Lower lobe of right lung (tissue), 2 donors: Measurements from ENCODE around the gene NPTX1. TPM values are rescaled to one million over a fixed set of nuclear protein-coding genes. Genes with fewer than 3 reads are reported as not detected.

Experiments
- ATAC-seq, 2 donors: fragments of 200-7000 bp; cut with Tn5 transposase; one replicate each; pipeline ENCODE4 v1.9.1; 2020 to 2022; ENCODE audit warnings: mild to moderate bottlenecking in 2 of 2, moderate library complexity in 2 of 2
- DNase-seq: peaks from one replicate; pipeline ENCODE4 v3.0.0-alpha.2; 2020
- H3K27ac ChIP-seq: fragments of 200-600 bp; one replicate; pipeline ENCODE4 v1.8.0; 2022
- H3K27me3 ChIP-seq: fragments of 200-600 bp; one replicate; pipeline ENCODE4 v1.8.0; 2022; ENCODE audit warnings: low read depth
- H3K36me3 ChIP-seq: fragments of 200-600 bp; one replicate; pipeline ENCODE4 v1.8.0; 2022; ENCODE audit warnings: mild to moderate bottlenecking
- H3K4me1 ChIP-seq: fragments of 200-600 bp; one replicate; pipeline ENCODE4 v1.8.0; 2022
- H3K4me3 ChIP-seq: fragments of 200-600 bp; one replicate; pipeline ENCODE4 v1.8.0; 2022; ENCODE audit warnings: mild to moderate bottlenecking
- H3K9me3 ChIP-seq: fragments of 200-600 bp; one replicate; pipeline ENCODE4 v1.8.0; 2022
- intact Hi-C: fragments of 100-400 bp; cut with DNase I; formaldehyde crosslinking; loops from one replicate; pipeline ENCODE4 v1.11.0; 2022
- total RNA-seq: library from RNA; stranded (reverse); fragmentation: NEBNext Ultra II Directional; extraction: Animal tissue kit (Norgen Biotek cat#: 25700); gene quantifications from one replicate; pipeline ENCODE4 v1.2.1, GENCODE V29; 2021
- TF ChIP-seq, protein P1 (sequence below): fragments of 200-600 bp; IDR thresholded peaks from one replicate; pipeline ENCODE4 v1.8.0; 2022; ENCODE audit warnings: antibody characterized with exemption, mild to moderate bottlenecking
- donor health status: DM: no; HTN: yes; CAD: no; lungs with severe emphysema.

NPTX1 gene
- total RNA-seq, 1 donor from 2014 or later = 2.1 TPM

DNA sequence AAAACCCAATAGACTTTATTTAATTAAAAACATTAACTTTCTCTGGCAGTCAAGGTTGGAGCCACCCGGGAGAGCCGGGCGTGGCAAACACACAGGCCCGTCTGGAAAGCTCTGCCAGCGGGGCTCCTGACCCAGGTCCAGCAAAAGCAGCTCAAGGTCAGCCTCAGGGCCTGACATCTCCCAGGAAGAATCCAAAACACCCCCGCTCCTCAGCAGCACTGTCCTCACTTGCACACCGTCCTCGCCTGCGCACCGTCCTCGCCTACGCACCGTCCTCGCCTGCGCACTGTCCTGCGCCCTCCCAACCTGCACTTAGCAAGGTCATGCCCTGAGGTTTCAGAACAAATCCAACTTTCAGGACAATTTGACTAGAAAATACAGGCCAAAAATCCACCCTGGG is 36.8 kb upstream of the NPTX1 start:
- DNase-seq (no peak), ATAC-seq (no peak)
- H3K27ac ChIP-seq = no peak overlapping the region
- intact Hi-C loops = no loop called here
- H3K4me1 ChIP-seq = no peaks in the 10 kb centered on the region
- H3K9me3 ChIP-seq = no peaks in the 10 kb centered on the region
- H3K27me3 ChIP-seq = peaks cover 14% of the 10 kb centered on the region
- TF ChIP-seq, protein P1, sequence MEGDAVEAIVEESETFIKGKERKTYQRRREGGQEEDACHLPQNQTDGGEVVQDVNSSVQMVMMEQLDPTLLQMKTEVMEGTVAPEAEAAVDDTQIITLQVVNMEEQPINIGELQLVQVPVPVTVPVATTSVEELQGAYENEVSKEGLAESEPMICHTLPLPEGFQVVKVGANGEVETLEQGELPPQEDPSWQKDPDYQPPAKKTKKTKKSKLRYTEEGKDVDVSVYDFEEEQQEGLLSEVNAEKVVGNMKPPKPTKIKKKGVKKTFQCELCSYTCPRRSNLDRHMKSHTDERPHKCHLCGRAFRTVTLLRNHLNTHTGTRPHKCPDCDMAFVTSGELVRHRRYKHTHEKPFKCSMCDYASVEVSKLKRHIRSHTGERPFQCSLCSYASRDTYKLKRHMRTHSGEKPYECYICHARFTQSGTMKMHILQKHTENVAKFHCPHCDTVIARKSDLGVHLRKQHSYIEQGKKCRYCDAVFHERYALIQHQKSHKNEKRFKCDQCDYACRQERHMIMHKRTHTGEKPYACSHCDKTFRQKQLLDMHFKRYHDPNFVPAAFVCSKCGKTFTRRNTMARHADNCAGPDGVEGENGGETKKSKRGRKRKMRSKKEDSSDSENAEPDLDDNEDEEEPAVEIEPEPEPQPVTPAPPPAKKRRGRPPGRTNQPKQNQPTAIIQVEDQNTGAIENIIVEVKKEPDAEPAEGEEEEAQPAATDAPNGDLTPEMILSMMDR = no peak
- H3K36me3 ChIP-seq = no peaks in the 10 kb centered on the region
- no peak overlapping the region for H3K4me3 ChIP-seq

DNA sequence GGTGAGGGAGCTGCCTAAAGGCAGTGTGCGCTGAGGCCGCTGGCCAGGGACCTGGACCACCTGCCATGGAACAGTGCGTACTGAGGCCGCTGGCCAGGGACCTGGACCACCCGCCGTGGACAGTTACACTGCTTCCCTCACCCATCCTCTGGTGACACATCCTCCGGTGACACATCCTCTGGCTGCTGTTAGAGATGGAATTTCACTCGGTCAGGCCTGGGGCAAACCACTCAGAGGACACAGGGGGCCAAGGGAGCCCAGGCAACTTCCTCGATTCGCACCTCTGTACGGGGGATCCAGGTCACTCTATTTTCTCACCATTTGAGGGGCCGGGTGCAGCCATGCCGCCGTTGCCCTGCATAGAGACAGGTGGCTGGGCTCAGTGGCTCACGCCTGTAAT is 35.8 kb upstream of the NPTX1 start:
- H3K4me1 ChIP-seq = no peaks in the 10 kb centered on the region
- H3K27ac ChIP-seq = no peak overlapping the region
- TF ChIP-seq, protein P1 = no peak
- ATAC-seq (no peak), DNase-seq (no peak)
- peaks cover 14% of the 10 kb centered on the region for H3K27me3 ChIP-seq
- intact Hi-C loops = no loop called here
- H3K9me3 ChIP-seq = no peaks in the 10 kb centered on the region
- H3K36me3 ChIP-seq = no peaks in the 10 kb centered on the region
- H3K4me3 ChIP-seq = no peak overlapping the region

DNA sequence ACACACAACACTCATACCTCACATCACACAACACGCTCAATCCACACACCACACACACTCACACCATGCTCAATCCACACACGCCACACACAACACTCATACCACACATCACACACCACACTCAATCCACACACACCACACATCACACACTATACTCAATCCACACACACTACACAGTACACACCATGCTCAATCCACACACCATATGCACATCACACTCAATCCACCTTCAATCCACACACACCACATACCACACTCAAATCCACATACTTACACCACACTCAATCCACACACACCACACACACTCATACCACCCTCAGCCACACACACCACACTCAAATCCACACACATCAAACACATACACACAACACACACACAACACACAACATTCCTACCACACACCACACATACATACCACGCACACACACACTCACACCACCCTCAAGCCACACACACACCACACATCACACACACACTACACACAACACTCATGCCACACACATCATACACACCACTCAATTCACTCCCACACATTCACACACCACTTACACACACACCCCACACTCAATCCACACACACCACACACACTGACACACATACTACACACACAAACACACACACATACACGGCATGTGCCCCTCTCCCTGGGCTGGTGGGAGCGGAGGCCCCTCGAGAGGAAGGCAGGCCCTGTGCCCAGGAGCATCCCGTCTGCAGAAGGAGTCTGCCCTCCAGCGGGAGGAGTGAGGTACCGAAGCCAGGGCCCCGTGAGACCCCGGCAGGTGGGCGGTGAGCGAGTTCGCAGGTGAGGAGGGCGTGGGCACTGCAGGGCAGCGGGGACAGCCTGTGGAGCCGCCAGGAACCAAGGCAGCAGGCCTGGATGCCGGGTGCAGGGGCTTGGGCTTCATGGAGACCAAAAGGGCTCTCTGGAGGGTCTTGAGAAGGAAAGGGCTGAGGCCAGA is 35.1 kb upstream of the NPTX1 start:
- ATAC-seq = no peak
- no peak for DNase-seq

DNA sequence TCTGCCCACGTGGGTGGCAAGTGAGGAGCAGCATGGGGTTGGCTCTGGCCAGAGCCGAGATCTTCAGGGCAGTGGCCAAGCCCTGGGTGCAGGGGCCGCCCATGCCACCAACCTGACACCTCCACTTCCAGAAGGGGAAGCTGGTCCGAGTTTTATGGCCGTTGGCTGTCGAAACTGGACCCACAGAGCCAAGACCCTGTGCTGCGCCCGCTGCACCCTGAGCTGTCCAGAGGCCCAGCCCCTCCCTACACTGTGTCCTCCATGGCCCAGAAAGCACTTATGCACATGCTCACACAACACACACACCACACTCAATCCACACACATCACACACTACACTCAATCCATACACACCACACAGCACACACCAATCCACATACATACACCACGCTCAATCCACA is 34.4 kb upstream of the NPTX1 start:
- ATAC-seq = peak in 1 of 2 donors; percentile 14
- Histone ChIP-seq H3K27me3 (peaks cover 14% of the 10 kb centered on the region), H3K4me1 (no peaks in the 10 kb centered on the region), H3K36me3 (no peaks in the 10 kb centered on the region), H3K9me3 (no peaks in the 10 kb centered on the region), H3K27ac (no peak overlapping the region), H3K4me3 (no peak overlapping the region)
- intact Hi-C loops = no loop called here
- DNase-seq = no peak
- TF ChIP-seq, protein P1 = no peak

More for the DNA sequence above, 35.1 kb upstream of the NPTX1 start:
- TF ChIP-seq, protein P1 = no peak
- Histone ChIP-seq H3K4me3 (no peak overlapping the region), H3K27me3 (peaks cover 14% of the 10 kb centered on the region), H3K4me1 (no peaks in the 10 kb centered on the region), H3K9me3 (no peaks in the 10 kb centered on the region), H3K27ac (no peak overlapping the region), H3K36me3 (no peaks in the 10 kb centered on the region)
- intact Hi-C loops = no loop called here

DNA sequence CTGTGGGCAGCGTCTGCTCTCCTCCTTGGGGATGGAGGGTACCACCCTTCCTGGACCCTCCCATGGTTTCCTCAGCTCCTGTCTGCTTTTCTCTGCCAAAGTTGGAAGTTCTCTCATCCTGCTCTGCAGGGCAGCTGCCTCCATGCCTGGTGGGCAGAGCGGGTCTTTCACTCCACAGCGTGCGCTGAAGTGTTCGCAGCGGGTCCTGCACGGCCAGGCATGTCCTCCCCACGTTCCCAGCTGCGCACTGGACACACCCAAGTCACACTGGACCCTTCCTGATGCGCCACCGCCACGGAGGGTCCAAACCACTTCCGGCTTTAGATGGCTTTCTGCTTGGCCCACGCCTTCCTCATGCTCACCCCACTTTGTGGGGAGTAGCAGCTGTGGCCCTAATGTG is 33.7 kb upstream of the NPTX1 start:
- intact Hi-C loops = no loop called here
- TF ChIP-seq, protein P1 = no peak
- DNase-seq (no peak), ATAC-seq (no peak)
- Histone ChIP-seq H3K9me3 (no peaks in the 10 kb centered on the region), H3K36me3 (no peaks in the 10 kb centered on the region), H3K4me1 (no peaks in the 10 kb centered on the region), H3K4me3 (no peak overlapping the region), H3K27me3 (peaks cover 14% of the 10 kb centered on the region), H3K27ac (no peak overlapping the region)
